ENCODE measurements around the gene SMAD5. TPM values are rescaled to one million over a fixed set of nuclear protein-coding genes. Genes with fewer than 3 reads are reported as not detected.

The SMAD5 gene
- total and polyA plus RNA-seq, 2 of the 4 experiments (the other 2 are of a cell fraction) = 37.4 to 101 TPM

DNA sequence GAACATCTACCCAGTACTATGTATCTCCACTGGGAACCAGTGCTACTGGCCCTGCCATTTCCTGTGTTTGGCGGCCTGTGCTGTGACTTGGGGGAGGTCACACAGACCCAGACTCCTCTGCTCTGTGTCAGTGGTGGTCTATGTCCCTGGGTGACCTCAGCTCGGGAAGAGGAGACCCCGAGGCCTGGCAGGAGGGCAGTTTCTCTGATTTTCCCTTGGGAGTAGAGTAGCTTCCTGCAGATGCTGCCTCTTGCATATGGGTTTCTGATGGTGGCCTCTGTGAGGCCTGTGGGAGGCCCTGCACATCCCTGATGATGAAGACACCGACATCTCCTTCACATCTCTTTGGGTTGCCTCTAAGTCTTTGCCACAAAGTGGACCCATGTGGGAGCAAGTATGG is 73.3 kb downstream of the SMAD5 start:
- H2BK20ac ChIP-seq (ENCODE audit: low read depth, low read length) = no peak overlapping the region
- H3K9me3 ChIP-seq (ENCODE audit: control insufficient read depth, insufficient read depth, low read length) = no peaks in the 10 kb centered on the region; the same call in 1 of the 2 replicates
- ChIA-PET POLR2A (ENCODE audit: unreplicated experiment) (no interaction called here), CTCF (interaction anchor here (0.6 kb wide), 1 partner anchor 265 kb away, joined by 3 read pairs; no protein-coding TSS in a partner anchor)
- no peak overlapping the region for H3K14ac ChIP-seq (replicated peaks; ENCODE audit: low read depth, low read length)
- H4K20me1 ChIP-seq (ENCODE audit: insufficient read depth, low read length) = no peaks in the 10 kb centered on the region
- DNase-seq = no peak
- in situ Hi-C loops (cut with MboI; ENCODE audit: low sequenced_read_pairs) (loop anchor here (25.0 kb wide), 1 partner anchor 644 kb away; no protein-coding TSS in a partner anchor), intact Hi-C loops (cut with micrococcal nuclease) (no loop called here), dilution Hi-C loops (cut with HindIII; ENCODE audit: low sequenced_read_pairs, unreplicated experiment) (no loop called here)
- no CpG with 5 or more reads among the region's 4 CpGs for WGBS, 2 experiments (ENCODE audit: extremely low coverage in 2 of 2, insufficient read length in 1 of 2)
- no peak overlapping the region for H2BK15ac ChIP-seq (ENCODE audit: low read depth, low read length)
- no peak overlapping the region for H3K56ac ChIP-seq (ENCODE audit: extremely low read depth, insufficient read depth, low read length)
- H3K27ac ChIP-seq (ENCODE audit: insufficient read depth, low read length) = no peak overlapping the region
- no peak overlapping the region for H2AK9ac ChIP-seq (replicated peaks; ENCODE audit: low read depth, low read length, poor library complexity)
- no TSS peak for BruUV-seq (replicated peaks)
- no peaks in the 10 kb centered on the region for H3K9me1 ChIP-seq (ENCODE audit: insufficient read depth, low read length)
- no peak overlapping the region for H3K18ac ChIP-seq (ENCODE audit: low read depth, low read length)
- no peak overlapping the region for H4K8ac ChIP-seq (ENCODE audit: low read depth in 2 of 2, low read length in 2 of 2)
- H4K91ac ChIP-seq (ENCODE audit: insufficient read depth, low read depth, low read length) = no peak overlapping the region
- no peak for ATAC-seq (ENCODE audit: low read depth)
- H3K27me3 ChIP-seq (ENCODE audit: control insufficient read depth, insufficient read depth, low read length) = peaks cover 30% of the 10 kb centered on the region
- no peaks in the 10 kb centered on the region for H3K79me1 ChIP-seq (ENCODE audit: low read depth in 1 of 2, low read length in 2 of 2)
- H3K4me3 ChIP-seq (ENCODE audit: insufficient read depth, low read depth, low read length) = no peak overlapping the region
- H3K36me3 ChIP-seq (ENCODE audit: control insufficient read depth, insufficient read depth, low read length) = no peaks in the 10 kb centered on the region
- no peaks in the 10 kb centered on the region for H3K4me1 ChIP-seq (ENCODE audit: control insufficient read depth, insufficient read depth, low read length)
- no peak overlapping the region for H3K4me2 ChIP-seq (ENCODE audit: low read depth, low read length)
- no peak overlapping the region for H2AK5ac ChIP-seq (ENCODE audit: low read depth, low read length)
- no peak overlapping the region for H2BK5ac ChIP-seq (ENCODE audit: low read depth, low read length, poor library complexity, severe bottlenecking)
- H4K5ac ChIP-seq (ENCODE audit: low read depth, low read length) = no peak overlapping the region
- no peak overlapping the region for H3K4ac ChIP-seq (ENCODE audit: low read depth, low read length)
- H3K23ac ChIP-seq (ENCODE audit: low read depth, low read length) = no peak overlapping the region
- H2BK120ac ChIP-seq (ENCODE audit: low read depth, low read length) = no peak overlapping the region
- H2AFZ ChIP-seq (replicated peaks; ENCODE audit: low read length, poor library complexity) = no peak overlapping the region
- TF ChIP-seq RCOR1 (IDR thresholded peaks at IDR 0.05; ENCODE audit: insufficient replicate concordance, low read length) = no peak
- TF ChIP-seq, protein P1, sequence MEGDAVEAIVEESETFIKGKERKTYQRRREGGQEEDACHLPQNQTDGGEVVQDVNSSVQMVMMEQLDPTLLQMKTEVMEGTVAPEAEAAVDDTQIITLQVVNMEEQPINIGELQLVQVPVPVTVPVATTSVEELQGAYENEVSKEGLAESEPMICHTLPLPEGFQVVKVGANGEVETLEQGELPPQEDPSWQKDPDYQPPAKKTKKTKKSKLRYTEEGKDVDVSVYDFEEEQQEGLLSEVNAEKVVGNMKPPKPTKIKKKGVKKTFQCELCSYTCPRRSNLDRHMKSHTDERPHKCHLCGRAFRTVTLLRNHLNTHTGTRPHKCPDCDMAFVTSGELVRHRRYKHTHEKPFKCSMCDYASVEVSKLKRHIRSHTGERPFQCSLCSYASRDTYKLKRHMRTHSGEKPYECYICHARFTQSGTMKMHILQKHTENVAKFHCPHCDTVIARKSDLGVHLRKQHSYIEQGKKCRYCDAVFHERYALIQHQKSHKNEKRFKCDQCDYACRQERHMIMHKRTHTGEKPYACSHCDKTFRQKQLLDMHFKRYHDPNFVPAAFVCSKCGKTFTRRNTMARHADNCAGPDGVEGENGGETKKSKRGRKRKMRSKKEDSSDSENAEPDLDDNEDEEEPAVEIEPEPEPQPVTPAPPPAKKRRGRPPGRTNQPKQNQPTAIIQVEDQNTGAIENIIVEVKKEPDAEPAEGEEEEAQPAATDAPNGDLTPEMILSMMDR (conservative IDR thresholded peaks at IDR 0.05; ENCODE audit: low read depth, low read length) = no peak
- TF ChIP-seq MXI1 (IDR thresholded peaks at IDR 0.05; ENCODE audit: borderline replicate concordance, low read depth, low read length) = no peak
- TF ChIP-seq SMC3 (IDR thresholded peaks at IDR 0.05; ENCODE audit: low read depth, low read length) = no peak
- no peak for TF ChIP-seq MAZ (IDR thresholded peaks at IDR 0.05; ENCODE audit: borderline replicate concordance, low read depth, low read length)
- H3K9ac ChIP-seq (ENCODE audit: low read depth, low read length) = no peak overlapping the region
